MCF 10A (cell line): ENCODE measurements around the gene CYP4F12. TPM values are rescaled to one million over a fixed set of nuclear protein-coding genes. Genes with fewer than 3 reads are reported as not detected.
A peak's percentile ranks its signal among the peaks of the same experiment; 100 is the strongest.

Experiments
- Bru-seq: library from RNA; stranded (reverse); fragments of 400-500 nt; gene quantifications from one replicate; lab custom pipeline; 2021; lab: Mats Ljungman, UMichigan
- BruChase-seq, 2 experiments: library from RNA; stranded (reverse); fragments of 400-500 nt; gene quantifications; one replicate each; lab custom pipeline; 2021; lab: Mats Ljungman, UMichigan
- BruUV-seq: library from RNA; stranded (reverse); fragments of 400-500 nt; replicated peaks from 2 replicates; lab custom pipeline; 2021; lab: Mats Ljungman, UMichigan
- CTCF ChIA-PET: fragments of 300-600 bp; sonication (Branson Sonifier 250); formaldehyde crosslinking; extraction: SDS; loops from one replicate; lab custom pipeline; 2021; ENCODE audit warnings: antibody characterized with exemption, inconsistent platforms; lab: Yijun Ruan, JAX
- POLR2A ChIA-PET: fragments of 300-600, 350-650 bp; sonication (Branson Sonifier 250); formaldehyde crosslinking; extraction: SDS; loops from one replicate; lab custom pipeline; 2020; ENCODE audit warnings: antibody characterized with exemption, inconsistent platforms; lab: Yijun Ruan, JAX
- DNase-seq: peaks from one replicate; pipeline ENCODE4 v3.0.0-alpha.2; 2018; ENCODE audit not compliant: unreplicated experiment
- H3K27ac Mint-ChIP-seq: one replicate; pipeline ENCODE4 v1.8.0; 2022; ENCODE audit warnings: mild to moderate bottlenecking, low read depth, mixed read lengths; ENCODE audit not compliant: unreplicated experiment
- H3K27me3 Mint-ChIP-seq: one replicate; pipeline ENCODE4 v1.8.0; 2022; ENCODE audit warnings: mixed read lengths; ENCODE audit not compliant: insufficient read depth, unreplicated experiment
- H3K36me3 Mint-ChIP-seq: one replicate; pipeline ENCODE4 v1.8.0; 2022; ENCODE audit warnings: mild to moderate bottlenecking, moderate library complexity, mixed read lengths; ENCODE audit not compliant: insufficient read depth, unreplicated experiment
- H3K4me1 Mint-ChIP-seq: one replicate; pipeline ENCODE4 v1.8.0; 2022; ENCODE audit warnings: mixed read lengths; ENCODE audit not compliant: insufficient read depth, unreplicated experiment
- H3K4me3 Mint-ChIP-seq: one replicate; pipeline ENCODE4 v1.8.0; 2022; ENCODE audit warnings: mild to moderate bottlenecking, moderate library complexity, mixed read lengths; ENCODE audit not compliant: unreplicated experiment
- H3K9me3 Mint-ChIP-seq: one replicate; pipeline ENCODE4 v1.8.0; 2022; ENCODE audit warnings: mixed read lengths; ENCODE audit not compliant: unreplicated experiment
- intact Hi-C: fragments of 100-400 bp; cut with micrococcal nuclease; formaldehyde crosslinking; loops from 2 replicates; pipeline ENCODE4 v1.14.1; 2022
- long read RNA-seq: library from polyadenylated mRNA; stranded (forward); transcript quantifications from one replicate; pipeline ENCODE4 v2.0.0, GENCODE V29; 2022
- total RNA-seq: library from RNA; stranded (reverse); gene quantifications from 2 replicates; pipeline ENCODE4 v1.2.3, GENCODE V29; 2022
- TF ChIP-seq, protein P1 (sequence below): fragments of 200-600 bp; IDR thresholded peaks from one replicate; pipeline ENCODE4 v1.8.0; 2022; ENCODE audit warnings: antibody characterized with exemption, mild to moderate bottlenecking; ENCODE audit not compliant: unreplicated experiment

The CYP4F12 gene
- total RNA-seq (0.42 and 0.56 TPM in 2 replicates), Bru-seq, nascent RNA (percentile 18 among the genes with signal in this experiment), BruChase-seq, experiment 1, labeled RNA remaining after a 6-hour chase (percentile 17 among the genes with signal in this experiment), BruChase-seq, experiment 2, labeled RNA remaining after a 2-hour chase (percentile 22 among the genes with signal in this experiment)
- long read RNA-seq: 0 reads

GRCh38 chr19:15672580-15673175 lies at the start of gene CYP4F12:
Gene CYP4F12 (plus strand): TSS chr19:15673087. CDS start chr19:15673530, 443 bp downstream.
- Mint-ChIP-seq H3K36me3 (peaks cover under 1% of the 10 kb centered on the region), H3K9me3 (peaks cover 28% of the 10 kb centered on the region), H3K4me3 (peak within 1 kb of the TSS; percentile 24), H3K4me1 (no peaks in the 10 kb centered on the region), H3K27ac (peak within 1 kb of the TSS; percentile 71), H3K27me3 (no peaks in the 10 kb centered on the region)
- DNase-seq: peak; percentile 73
- BruUV-seq: no TSS peak
- ChIA-PET POLR2A (interaction anchor here (0.6 kb wide), 1 partner anchor 406 kb away, joined by 3 read pairs; no protein-coding TSS in a partner anchor), CTCF (no interaction called here)
- intact Hi-C loops: no loop called here
- TF ChIP-seq, protein P1, sequence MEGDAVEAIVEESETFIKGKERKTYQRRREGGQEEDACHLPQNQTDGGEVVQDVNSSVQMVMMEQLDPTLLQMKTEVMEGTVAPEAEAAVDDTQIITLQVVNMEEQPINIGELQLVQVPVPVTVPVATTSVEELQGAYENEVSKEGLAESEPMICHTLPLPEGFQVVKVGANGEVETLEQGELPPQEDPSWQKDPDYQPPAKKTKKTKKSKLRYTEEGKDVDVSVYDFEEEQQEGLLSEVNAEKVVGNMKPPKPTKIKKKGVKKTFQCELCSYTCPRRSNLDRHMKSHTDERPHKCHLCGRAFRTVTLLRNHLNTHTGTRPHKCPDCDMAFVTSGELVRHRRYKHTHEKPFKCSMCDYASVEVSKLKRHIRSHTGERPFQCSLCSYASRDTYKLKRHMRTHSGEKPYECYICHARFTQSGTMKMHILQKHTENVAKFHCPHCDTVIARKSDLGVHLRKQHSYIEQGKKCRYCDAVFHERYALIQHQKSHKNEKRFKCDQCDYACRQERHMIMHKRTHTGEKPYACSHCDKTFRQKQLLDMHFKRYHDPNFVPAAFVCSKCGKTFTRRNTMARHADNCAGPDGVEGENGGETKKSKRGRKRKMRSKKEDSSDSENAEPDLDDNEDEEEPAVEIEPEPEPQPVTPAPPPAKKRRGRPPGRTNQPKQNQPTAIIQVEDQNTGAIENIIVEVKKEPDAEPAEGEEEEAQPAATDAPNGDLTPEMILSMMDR: no peak

DNA sequence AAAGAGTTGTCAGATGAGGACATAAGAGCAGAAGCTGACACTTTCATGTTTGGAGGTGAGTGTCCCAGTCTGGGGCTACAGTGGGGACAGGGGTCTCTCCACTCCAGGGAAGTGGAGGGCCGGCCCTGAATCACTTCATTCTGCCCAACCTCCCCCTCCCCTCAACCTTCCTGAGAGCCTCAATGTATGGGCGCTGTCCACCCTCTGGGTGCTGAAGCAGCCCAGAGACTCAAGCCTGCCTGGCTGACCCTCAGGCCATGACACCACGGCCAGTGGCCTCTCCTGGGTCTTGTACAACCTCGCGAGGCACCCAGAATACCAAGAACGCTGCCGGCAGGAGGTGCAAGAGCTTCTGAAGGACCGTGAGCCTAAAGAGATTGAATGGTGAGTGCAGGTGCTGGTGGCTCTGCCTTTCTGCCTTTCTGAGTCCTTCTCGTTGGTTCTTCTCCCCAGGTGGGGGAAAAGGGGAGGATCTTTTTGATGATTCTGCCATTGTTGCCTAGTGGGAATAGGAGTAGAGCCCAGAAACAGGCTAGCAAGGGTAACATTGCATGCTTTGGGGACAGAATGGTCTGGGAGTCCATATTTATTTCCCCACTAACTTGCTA lies 49.1 kb upstream of the CYP4F12 start:
- POLR2A ChIA-PET: no interaction called here
- no TSS peak for BruUV-seq

GRCh38 chr19:15628236-15629002 lies 44.5 kb upstream of the CYP4F12 start:
- no peaks in the 10 kb centered on the region for H3K36me3 Mint-ChIP-seq
- no peaks in the 10 kb centered on the region for H3K4me1 Mint-ChIP-seq

More for the DNA sequence above, 49.1 kb upstream of the CYP4F12 start:
- Mint-ChIP-seq H3K4me1 (no peaks in the 10 kb centered on the region), H3K27me3 (no peaks in the 10 kb centered on the region), H3K36me3 (no peaks in the 10 kb centered on the region), H3K4me3 (no peak overlapping the region), H3K27ac (no peak overlapping the region), H3K9me3 (peaks cover 21% of the 10 kb centered on the region)
- CTCF ChIA-PET: interaction anchor here (0.9 to 1.6 kb wide), 4 partner anchors 9 to 186 kb away, joined by 3 to 6 read pairs (median 4); no protein-coding TSS in a partner anchor
- TF ChIP-seq, protein P1: no peak
- intact Hi-C loops: no loop called here
- DNase-seq: no peak

More at GRCh38 chr19:15628236-15629002, 44.5 kb upstream of the CYP4F12 start:
- TF ChIP-seq, protein P1: no peak
- no peak overlapping the region for H3K4me3 Mint-ChIP-seq
- POLR2A ChIA-PET: no interaction called here
- intact Hi-C loops: loop anchor here (1.0 to 5.0 kb wide), 5 partner anchors 182 to 557 kb away; partner anchors contain the start of gene FAM32A
- DNase-seq: no peak
- H3K9me3 Mint-ChIP-seq: no peaks in the 10 kb centered on the region
- CTCF ChIA-PET: interaction anchor here (0.6 to 3.5 kb wide), 6 partner anchors 12 to 551 kb away, joined by 3 to 22 read pairs (median 6); partner anchors contain the start of gene CYP4F3
- H3K27ac Mint-ChIP-seq: no peak overlapping the region
- no TSS peak for BruUV-seq
- H3K27me3 Mint-ChIP-seq: no peaks in the 10 kb centered on the region
